SK-N-SH treated with all-trans-retinoic acid at 6 μM for 48 hours (cell line): ENCODE measurements around the gene GRM7.

Experiments used
- ATAC-seq: fragments of 200-7000 bp; cut with Tn5 transposase; 3 replicates; pipeline ENCODE4 v1.9.1; 2020; ENCODE audit warnings: mild to moderate bottlenecking, moderate library complexity
- BACH2 ChIP-seq: fragments of 250-450 bp; sonication (Bioruptor Pico); IDR thresholded peaks from 2 replicates; pipeline ENCODE4 v1.9.0; 2021; ENCODE audit warnings: mild to moderate bottlenecking, borderline replicate concordance
- CSDC2 ChIP-seq: fragments of 250-450 bp; sonication (Bioruptor Pico); IDR thresholded peaks from 2 replicates; pipeline ENCODE4 v1.5.0; 2020; ENCODE audit warnings: mild to moderate bottlenecking, moderate library complexity
- ESRRG ChIP-seq: fragments of 250-450 bp; sonication (Bioruptor Pico); IDR thresholded peaks from 2 replicates; pipeline ENCODE4 v1.6.1; 2021; ENCODE audit warnings: mild to moderate bottlenecking
- GLIS3 ChIP-seq: fragments of 250-450 bp; sonication (Bioruptor Pico); IDR thresholded peaks from 2 replicates; pipeline ENCODE4 v1.5.0; 2020; ENCODE audit warnings: mild to moderate bottlenecking, moderate library complexity
- ISL1 ChIP-seq: fragments of 250-450 bp; sonication (Bioruptor Pico); IDR thresholded peaks from 2 replicates; pipeline ENCODE4 v2.1.2; 2022; ENCODE audit warnings: mild to moderate bottlenecking, moderate library complexity
- OSR1 ChIP-seq: fragments of 250-450 bp; sonication (Bioruptor Pico); IDR thresholded peaks from 2 replicates; pipeline ENCODE4 v1.8.0; 2022; ENCODE audit warnings: moderate library complexity, mild to moderate bottlenecking, inconsistent platforms
- PPARA ChIP-seq: fragments of 250-450 bp; sonication (Bioruptor Pico); IDR thresholded peaks from 2 replicates; pipeline ENCODE4 v1.5.0; 2020; ENCODE audit warnings: mild to moderate bottlenecking, borderline replicate concordance
- RARB ChIP-seq: fragments of 250-450 bp; sonication (Bioruptor Pico); IDR thresholded peaks from 2 replicates; pipeline ENCODE4 v1.8.0; 2021; ENCODE audit warnings: mild to moderate bottlenecking, moderate library complexity
- SNAI2 ChIP-seq: fragments of 250-450 bp; sonication (Bioruptor Pico); IDR thresholded peaks from 2 replicates; pipeline ENCODE4 v1.5.0; 2020; ENCODE audit warnings: mild to moderate bottlenecking, moderate library complexity
- TCF4 ChIP-seq: fragments of 250-450 bp; sonication (Bioruptor Pico); IDR thresholded peaks from 2 replicates; pipeline ENCODE4 v1.8.0; 2021; ENCODE audit warnings: mild to moderate bottlenecking, moderate library complexity, borderline replicate concordance
- TOX ChIP-seq: fragments of 250-450 bp; sonication (Bioruptor Pico); IDR thresholded peaks from 2 replicates; pipeline ENCODE4 v1.8.0; 2021; ENCODE audit warnings: mild to moderate bottlenecking, moderate library complexity, borderline replicate concordance
- ZC3H10 ChIP-seq: fragments of 250-450 bp; sonication (Bioruptor Pico); IDR thresholded peaks from 2 replicates; pipeline ENCODE4 v1.5.1; 2021; ENCODE audit warnings: mild to moderate bottlenecking, moderate library complexity
- ZFP3 ChIP-seq: fragments of 250-450 bp; sonication (Bioruptor Pico); IDR thresholded peaks from 2 replicates; pipeline ENCODE4 v1.5.0; 2020; ENCODE audit warnings: mild to moderate bottlenecking, moderate library complexity
- ZFP30 ChIP-seq: fragments of 450-650 bp; formaldehyde crosslinking; IDR thresholded peaks from 2 replicates; pipeline ENCODE4 v1.5.0; 2022; ENCODE audit warnings: mild to moderate bottlenecking, moderate library complexity
- ZNF565 ChIP-seq: fragments of 450-650 bp; formaldehyde crosslinking; conservative IDR thresholded peaks from 2 replicates; pipeline ENCODE4 v1.5.0; 2020; ENCODE audit warnings: low read depth, mild to moderate bottlenecking, moderate library complexity
- ZNF70 ChIP-seq: fragments of 450-650 bp; formaldehyde crosslinking; IDR thresholded peaks from 2 replicates; pipeline ENCODE4 v1.5.0; 2020; ENCODE audit warnings: mild to moderate bottlenecking, moderate library complexity
- ZNF8 ChIP-seq: fragments of 450-650 bp; formaldehyde crosslinking; IDR thresholded peaks from 2 replicates; pipeline ENCODE4 v1.5.0; 2020; ENCODE audit warnings: mild to moderate bottlenecking, moderate library complexity
- TF ChIP-seq, protein P1 (sequence below): fragments of 250-450 bp; sonication (Bioruptor Pico); IDR thresholded peaks from 2 replicates; pipeline ENCODE4 v1.5.0; 2020; ENCODE audit warnings: mild to moderate bottlenecking, moderate library complexity
- TF ChIP-seq, protein P2 (sequence below): fragments of 250-450 bp; sonication (Bioruptor Pico); IDR thresholded peaks from 2 replicates; pipeline ENCODE4 v1.8.0; 2021; ENCODE audit warnings: low read depth, mild to moderate bottlenecking, moderate library complexity, borderline replicate concordance
- TF ChIP-seq, protein P3 (sequence below): fragments of 250-450 bp; sonication (Bioruptor Pico); IDR thresholded peaks from 2 replicates; pipeline ENCODE4 v1.5.1; 2020; ENCODE audit warnings: low read depth, mild to moderate bottlenecking, moderate library complexity
- TF ChIP-seq, protein P4 (sequence below): fragments of 250-450 bp; sonication (Bioruptor Pico); IDR thresholded peaks from 2 replicates; pipeline ENCODE4 v1.5.1; 2021; ENCODE audit warnings: mild to moderate bottlenecking, moderate library complexity
- TF ChIP-seq, protein P5 (sequence below): fragments of 250-450 bp; sonication (Bioruptor Pico); IDR thresholded peaks from 2 replicates; pipeline ENCODE4 v1.8.0; 2020; ENCODE audit warnings: mild to moderate bottlenecking, moderate library complexity, borderline replicate concordance

GRM7 gene

DNA sequence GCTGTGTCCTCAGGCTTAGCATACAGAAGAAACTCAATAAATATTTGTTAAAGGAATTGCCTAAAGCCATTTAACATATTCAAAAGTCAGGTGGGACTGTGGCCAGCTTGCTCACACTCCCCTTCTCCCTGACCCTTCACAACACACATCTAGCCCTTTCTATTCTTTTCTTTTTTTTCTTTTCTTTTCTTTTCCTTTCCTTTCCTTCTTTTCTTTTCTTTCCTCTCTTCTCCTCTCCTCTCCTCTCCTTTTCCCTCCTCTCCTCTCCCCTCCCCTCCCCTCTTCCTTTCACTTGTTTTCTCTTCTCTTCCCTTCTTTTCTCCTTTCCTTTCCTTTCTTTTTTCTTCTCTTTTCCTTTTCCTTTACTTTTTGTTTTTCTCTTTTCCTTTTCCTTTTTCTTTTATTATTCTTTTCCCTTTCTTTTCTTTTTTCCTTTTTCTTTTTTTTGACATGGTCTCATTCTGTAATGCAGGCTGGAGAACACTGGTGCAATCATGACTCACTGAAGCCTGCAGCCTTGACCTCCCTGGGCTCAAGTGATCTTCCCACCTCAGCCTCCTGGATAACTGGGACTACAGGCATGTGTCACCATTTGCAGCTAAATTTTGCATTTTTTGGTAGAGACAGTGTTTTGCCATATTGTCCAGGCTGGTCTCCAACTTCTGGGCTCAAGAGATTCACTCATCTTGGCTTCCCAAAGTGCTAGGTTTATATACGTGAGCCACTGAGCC is 377.8 kb downstream of the GRM7 start:
- no peak for ATAC-seq
- TF ChIP-seq TOX, result no peak
- no peak for TF ChIP-seq TCF4 (CRISPR knock-in tag)
- no peak for TF ChIP-seq ZC3H10 (CRISPR knock-in tag)
- TF ChIP-seq, protein P1, sequence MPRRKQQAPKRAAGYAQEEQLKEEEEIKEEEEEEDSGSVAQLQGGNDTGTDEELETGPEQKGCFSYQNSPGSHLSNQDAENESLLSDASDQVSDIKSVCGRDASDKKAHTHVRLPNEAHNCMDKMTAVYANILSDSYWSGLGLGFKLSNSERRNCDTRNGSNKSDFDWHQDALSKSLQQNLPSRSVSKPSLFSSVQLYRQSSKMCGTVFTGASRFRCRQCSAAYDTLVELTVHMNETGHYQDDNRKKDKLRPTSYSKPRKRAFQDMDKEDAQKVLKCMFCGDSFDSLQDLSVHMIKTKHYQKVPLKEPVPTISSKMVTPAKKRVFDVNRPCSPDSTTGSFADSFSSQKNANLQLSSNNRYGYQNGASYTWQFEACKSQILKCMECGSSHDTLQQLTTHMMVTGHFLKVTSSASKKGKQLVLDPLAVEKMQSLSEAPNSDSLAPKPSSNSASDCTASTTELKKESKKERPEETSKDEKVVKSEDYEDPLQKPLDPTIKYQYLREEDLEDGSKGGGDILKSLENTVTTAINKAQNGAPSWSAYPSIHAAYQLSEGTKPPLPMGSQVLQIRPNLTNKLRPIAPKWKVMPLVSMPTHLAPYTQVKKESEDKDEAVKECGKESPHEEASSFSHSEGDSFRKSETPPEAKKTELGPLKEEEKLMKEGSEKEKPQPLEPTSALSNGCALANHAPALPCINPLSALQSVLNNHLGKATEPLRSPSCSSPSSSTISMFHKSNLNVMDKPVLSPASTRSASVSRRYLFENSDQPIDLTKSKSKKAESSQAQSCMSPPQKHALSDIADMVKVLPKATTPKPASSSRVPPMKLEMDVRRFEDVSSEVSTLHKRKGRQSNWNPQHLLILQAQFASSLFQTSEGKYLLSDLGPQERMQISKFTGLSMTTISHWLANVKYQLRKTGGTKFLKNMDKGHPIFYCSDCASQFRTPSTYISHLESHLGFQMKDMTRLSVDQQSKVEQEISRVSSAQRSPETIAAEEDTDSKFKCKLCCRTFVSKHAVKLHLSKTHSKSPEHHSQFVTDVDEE (CRISPR knock-in tag), result no peak
- no peak for TF ChIP-seq ZFP3 (CRISPR knock-in tag)
- TF ChIP-seq, protein P2, sequence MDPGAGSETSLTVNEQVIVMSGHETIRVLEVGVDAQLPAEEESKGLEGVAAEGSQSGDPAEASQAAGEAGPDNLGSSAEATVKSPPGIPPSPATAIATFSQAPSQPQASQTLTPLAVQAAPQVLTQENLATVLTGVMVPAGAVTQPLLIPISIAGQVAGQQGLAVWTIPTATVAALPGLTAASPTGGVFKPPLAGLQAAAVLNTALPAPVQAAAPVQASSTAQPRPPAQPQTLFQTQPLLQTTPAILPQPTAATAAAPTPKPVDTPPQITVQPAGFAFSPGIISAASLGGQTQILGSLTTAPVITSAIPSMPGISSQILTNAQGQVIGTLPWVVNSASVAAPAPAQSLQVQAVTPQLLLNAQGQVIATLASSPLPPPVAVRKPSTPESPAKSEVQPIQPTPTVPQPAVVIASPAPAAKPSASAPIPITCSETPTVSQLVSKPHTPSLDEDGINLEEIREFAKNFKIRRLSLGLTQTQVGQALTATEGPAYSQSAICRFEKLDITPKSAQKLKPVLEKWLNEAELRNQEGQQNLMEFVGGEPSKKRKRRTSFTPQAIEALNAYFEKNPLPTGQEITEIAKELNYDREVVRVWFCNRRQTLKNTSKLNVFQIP (CRISPR knock-in tag), result no peak
- no peak for TF ChIP-seq ZNF8 (CRISPR knock-in tag)
- TF ChIP-seq ZFP30 (CRISPR knock-in tag), result no peak
- TF ChIP-seq, protein P3, sequence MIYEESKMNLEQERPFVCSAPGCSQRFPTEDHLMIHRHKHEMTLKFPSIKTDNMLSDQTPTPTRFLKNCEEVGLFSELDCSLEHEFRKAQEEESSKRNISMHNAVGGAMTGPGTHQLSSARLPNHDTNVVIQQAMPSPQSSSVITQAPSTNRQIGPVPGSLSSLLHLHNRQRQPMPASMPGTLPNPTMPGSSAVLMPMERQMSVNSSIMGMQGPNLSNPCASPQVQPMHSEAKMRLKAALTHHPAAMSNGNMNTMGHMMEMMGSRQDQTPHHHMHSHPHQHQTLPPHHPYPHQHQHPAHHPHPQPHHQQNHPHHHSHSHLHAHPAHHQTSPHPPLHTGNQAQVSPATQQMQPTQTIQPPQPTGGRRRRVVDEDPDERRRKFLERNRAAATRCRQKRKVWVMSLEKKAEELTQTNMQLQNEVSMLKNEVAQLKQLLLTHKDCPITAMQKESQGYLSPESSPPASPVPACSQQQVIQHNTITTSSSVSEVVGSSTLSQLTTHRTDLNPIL (CRISPR knock-in tag), result no peak
- TF ChIP-seq BACH2 (CRISPR knock-in tag), result no peak
- no peak for TF ChIP-seq GLIS3 (CRISPR knock-in tag)
- TF ChIP-seq, protein P4, sequence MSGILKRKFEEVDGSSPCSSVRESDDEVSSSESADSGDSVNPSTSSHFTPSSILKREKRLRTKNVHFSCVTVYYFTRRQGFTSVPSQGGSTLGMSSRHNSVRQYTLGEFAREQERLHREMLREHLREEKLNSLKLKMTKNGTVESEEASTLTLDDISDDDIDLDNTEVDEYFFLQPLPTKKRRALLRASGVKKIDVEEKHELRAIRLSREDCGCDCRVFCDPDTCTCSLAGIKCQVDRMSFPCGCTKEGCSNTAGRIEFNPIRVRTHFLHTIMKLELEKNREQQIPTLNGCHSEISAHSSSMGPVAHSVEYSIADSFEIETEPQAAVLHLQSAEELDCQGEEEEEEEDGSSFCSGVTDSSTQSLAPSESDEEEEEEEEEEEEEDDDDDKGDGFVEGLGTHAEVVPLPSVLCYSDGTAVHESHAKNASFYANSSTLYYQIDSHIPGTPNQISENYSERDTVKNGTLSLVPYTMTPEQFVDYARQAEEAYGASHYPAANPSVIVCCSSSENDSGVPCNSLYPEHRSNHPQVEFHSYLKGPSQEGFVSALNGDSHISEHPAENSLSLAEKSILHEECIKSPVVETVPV (CRISPR knock-in tag), result no peak
- no peak for TF ChIP-seq PPARA (CRISPR knock-in tag)
- no peak for TF ChIP-seq ESRRG (CRISPR knock-in tag)
- TF ChIP-seq SNAI2, result no peak
- no peak for TF ChIP-seq ZNF70
- TF ChIP-seq CSDC2 (CRISPR knock-in tag), result no peak
- TF ChIP-seq ISL1 (CRISPR knock-in tag), result no peak
- no peak for TF ChIP-seq RARB (CRISPR knock-in tag)
- TF ChIP-seq OSR1 (CRISPR knock-in tag), result no peak

DNA sequence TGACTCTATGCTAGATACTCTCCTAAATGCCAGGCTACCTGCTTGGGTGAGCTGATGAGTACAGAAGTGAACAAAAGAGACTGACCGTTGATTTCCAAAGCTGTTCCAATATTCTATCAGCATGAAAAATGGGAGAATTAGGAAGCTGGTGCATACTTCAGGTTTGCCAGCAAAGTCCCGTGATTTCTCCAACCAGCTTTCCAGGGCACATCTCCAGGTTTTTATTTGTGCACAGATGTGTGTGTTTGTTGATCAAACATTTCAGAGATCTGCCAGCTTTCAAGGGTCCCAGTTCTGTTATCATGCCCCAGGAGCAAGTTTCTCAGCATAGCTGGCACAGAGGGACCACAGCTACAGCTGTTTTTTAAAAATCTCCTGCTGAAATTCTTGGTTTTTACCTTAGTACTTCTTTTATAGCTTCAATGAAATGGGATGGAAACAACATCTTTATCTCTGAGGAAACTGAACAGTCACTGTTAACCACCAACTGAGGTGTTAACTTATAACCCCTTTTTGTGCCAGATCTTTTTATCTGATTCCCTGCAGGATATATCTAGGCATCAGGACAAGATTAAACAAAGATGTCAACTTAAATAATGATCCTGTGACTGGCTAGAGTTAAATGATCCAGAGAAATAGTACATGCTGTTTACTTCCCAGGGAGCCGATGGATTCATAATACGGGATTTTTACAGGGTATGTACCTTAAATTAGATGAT is 380.8 kb downstream of the GRM7 start:
- ATAC-seq, result no peak
- TF ChIP-seq, protein P5, sequence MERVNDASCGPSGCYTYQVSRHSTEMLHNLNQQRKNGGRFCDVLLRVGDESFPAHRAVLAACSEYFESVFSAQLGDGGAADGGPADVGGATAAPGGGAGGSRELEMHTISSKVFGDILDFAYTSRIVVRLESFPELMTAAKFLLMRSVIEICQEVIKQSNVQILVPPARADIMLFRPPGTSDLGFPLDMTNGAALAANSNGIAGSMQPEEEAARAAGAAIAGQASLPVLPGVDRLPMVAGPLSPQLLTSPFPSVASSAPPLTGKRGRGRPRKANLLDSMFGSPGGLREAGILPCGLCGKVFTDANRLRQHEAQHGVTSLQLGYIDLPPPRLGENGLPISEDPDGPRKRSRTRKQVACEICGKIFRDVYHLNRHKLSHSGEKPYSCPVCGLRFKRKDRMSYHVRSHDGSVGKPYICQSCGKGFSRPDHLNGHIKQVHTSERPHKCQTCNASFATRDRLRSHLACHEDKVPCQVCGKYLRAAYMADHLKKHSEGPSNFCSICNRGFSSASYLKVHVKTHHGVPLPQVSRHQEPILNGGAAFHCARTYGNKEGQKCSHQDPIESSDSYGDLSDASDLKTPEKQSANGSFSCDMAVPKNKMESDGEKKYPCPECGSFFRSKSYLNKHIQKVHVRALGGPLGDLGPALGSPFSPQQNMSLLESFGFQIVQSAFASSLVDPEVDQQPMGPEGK (CRISPR knock-in tag), result no peak
- TF ChIP-seq ZNF565 (CRISPR knock-in tag), result no peak
- no peak for TF ChIP-seq SNAI2
- TF ChIP-seq PPARA (CRISPR knock-in tag), result no peak
